NOMO-1 treated with dmso at 0.1 percent for 144 hours (cell line): ENCODE measurements around the gene NUP85.
"Not testable (repeated sequence)": the region's sequence is repeated elsewhere in the genome, so short reads cannot be mapped to it uniquely, and the experiment has no call there.

ENCODE experiments used
- DNase-seq: peaks from one replicate; lab custom pipeline; 2025; ENCODE audit not compliant: unreplicated experiment; lab: John Stamatoyannopoulos, UW

The NUP85 gene

GRCh38 chr17:75205037-75205792, at the start of gene NUP85:
NUP85 (plus strand) TSS chr17:75205679; CDS start chr17:75205762, 83 bp downstream.
- DNase-seq: peak; percentile 93

DNA sequence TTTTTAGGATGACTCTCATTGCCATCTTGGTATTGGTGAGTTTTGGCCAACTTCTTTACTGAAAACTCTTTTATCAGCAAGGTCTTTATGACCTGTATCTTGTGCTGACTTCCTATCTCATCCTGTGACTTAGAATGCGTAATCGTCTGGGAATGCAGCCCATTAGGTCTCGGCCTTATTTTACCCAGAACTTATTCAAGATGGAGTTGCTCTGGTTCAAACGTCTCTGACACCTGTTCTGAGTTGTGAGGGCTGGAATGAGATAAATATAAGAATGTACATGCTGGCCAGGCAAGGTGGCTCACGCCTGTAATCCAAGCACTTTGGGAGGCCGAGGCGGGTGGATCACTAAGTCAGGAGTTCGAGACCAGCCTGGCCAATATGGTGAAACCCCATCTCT, 47.0 kb upstream of the NUP85 start:
- DNase-seq: not testable (repeated sequence)

DNA sequence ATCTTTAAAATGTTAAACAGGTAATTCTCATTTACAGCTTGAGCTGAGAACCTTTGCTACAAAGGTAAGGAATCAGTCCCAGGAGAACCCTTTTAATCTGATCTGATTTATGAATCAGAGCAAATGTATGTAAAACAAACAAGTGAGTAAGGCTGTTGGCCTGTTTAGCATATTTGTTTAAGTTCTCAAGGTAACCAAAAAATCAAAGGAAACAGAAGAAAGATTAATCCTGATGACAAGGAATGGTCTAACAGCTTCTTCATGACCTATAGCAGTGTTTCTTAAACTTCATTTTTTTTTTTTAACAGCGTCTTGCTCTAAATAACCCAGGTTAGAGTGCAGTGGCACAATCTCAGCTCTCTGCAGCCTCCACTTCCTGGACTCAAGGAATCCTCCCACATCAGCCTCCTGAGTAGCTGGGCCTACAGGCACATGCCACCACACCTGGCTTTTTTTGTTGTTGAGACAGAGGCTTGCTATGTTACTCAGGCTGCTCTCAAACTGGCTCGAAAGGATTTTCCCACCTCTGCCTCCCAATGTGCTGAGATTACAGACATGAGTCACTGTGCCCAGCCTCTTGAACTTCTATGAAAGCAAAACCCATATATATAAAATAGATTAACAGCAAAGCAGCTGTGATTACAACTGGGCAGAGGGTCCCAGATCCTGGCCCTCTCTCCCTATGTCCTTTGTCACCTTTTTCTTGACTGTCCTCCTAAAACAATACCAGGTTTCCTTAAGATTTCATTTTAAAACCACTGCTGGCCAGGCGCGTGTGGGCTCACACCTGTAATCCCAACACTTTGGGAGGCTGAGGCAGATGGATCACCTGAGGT, 46.1 kb upstream of the NUP85 start:
- no peak for DNase-seq

GRCh38 chr17:75160211-75160610, 45.3 kb upstream of the NUP85 start:
- DNase-seq: no peak

DNA sequence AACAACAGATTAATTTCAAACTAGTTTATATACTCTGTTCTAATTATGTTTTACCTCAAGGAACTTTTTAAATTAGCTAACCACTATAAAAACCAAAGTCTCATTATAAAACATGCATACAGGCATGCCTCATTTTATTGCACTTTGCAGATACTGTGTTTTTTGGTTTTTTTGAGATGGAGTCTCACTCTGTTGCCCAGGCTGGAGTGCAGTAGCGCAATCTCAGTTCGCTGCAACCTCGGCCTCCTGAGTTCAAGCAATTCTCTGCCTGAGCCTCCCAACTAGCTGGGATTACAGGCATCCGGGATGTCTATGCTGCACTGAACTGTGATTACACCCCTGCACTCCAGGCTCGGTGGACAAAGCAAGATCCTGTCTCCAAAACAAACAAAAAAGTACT, 42.4 kb upstream of the NUP85 start:
- DNase-seq: no peak

GRCh38 chr17:75164606-75165005, 40.9 kb upstream of the NUP85 start:
- not testable (repeated sequence) for DNase-seq

GRCh38 chr17:75168998-75169397, 36.5 kb upstream of the NUP85 start:
- no peak for DNase-seq

DNA sequence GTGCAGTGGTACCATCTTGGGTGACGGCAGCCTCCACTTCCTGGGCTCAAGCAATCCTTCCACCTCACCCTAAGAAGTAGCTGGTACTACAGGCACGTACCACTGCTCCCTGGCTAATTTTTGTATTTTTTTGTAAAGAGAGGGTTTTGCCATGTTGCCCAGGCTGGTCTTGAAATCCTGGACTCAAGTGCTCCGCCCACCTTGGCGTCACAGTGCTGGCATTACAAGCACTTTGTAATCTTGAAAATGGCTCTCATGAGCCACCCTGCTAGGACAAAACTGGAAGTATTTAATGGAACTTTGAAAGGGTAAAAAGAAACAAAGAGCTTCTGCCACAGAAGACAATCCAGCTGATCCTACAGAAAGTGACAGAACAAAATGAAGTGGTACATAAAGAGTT, 32.0 kb upstream of the NUP85 start:
- no peak for DNase-seq

DNA sequence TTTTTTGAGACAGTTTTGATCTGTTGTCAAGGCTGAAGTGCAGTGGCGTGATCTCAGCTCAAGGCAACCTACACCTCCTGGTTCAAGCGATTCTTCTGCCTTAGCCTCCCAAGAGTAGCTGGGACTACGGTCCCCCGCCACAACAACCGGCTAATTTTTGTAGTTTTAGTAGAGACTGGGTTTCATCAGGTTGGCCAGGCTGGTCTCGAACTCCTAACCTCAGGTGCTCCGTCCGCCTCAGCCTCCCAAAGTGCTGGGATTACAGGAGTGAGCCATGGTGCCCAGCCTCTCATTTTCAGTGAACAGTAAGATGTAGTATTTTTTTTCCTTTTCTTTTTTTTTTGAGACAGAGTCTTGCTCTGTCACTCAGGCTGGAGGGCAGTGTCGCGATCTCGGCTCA, 30.5 kb upstream of the NUP85 start:
- no peak for DNase-seq

DNA sequence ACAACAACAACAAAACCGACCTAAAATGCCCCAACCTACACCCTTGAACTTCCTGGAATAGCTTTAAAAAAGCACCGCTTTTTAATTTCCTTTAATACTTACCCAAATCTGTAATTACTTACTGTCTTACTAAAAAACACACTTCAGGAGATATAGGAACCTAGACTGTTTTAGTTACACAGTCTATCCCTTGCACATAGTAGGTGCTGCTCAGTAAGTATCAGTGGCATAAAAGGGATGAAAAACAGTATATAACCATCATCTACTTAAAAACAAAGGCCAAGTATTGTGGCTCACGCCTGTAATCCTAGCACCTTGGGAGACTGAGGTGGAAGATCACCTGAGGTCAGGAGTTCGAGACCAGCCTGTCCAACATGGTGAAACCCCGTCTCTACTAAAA, 28.9 kb upstream of the NUP85 start:
- no peak for DNase-seq

GRCh38 chr17:75178453-75178852, 27.0 kb upstream of the NUP85 start:
- no peak for DNase-seq

DNA sequence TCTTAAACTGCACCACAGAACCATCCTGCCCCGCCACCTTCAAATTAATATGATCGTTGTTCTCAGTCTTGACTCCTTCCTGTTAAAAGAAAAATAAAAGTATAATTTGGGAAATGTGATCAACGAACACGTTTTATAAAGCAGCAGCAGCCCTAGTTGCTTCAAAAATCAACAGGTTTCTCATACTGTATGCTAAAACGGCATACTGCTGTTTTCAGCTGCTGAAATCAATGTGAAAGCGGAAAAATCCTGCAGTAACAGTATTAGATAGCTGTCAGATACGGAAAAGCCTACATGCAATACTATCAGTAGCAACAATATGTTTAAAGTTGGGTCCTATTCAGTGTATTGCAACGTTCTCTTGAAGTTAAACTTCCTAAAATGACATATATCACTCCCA, 24.4 kb upstream of the NUP85 start:
- no peak for DNase-seq

DNA sequence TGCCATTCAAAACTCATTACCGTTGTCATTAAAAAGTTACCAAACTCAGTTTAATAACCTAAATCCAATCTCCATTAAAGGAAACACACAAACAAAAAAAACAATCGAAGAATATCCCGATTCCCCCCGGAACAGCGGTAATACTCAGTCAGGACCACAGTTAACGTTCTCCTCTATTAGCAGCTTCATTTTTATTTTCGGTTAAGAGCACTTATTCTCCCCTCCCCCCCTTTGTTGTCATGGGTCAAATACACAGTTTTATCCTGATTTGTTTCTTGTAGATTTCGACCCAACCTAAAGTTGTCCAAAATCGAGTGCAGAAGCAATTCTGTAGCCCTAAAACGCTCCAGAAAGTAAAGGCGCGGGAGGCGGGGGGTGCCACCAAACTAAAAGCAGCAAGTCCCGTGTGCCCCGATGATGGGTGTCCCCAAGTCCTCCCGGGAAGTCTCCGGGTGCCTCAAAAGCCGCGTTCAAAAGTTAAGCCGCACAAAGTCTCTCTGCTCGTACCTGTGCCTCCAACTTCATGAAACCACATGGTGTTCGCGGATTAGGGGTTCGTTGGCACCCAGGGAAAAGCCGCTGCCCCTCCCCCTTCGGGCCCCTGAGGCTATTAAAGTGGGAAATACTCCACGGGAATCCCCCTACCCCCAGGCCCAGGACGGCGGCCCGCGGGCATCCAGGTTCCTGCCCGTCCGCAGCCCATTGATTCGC, 23.7 kb upstream of the NUP85 start:
- no peak for DNase-seq

DNA sequence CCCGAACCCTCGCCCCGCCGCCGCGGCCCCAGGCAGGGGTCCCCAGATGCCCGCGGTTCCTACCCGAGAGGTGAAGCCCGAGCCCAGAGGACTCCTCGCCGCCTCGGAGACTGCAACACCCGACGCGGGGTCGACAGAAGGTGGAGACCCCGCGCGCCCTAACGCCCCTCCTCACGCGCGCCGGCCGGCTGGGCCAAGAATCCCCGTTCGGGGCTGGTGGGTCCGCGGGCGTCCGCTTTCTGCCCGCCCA, 23.2 kb upstream of the NUP85 start:
- no peak for DNase-seq

- peak; percentile 80 for DNase-seq
These were observed 22.7 kb upstream of the NUP85 start, which contains the start of gene SUMO2 for GRCh38 chr17:75182569-75183436. SUMO2 (minus strand) TSS chr17:75182959; CDS start chr17:75182834, 125 bp downstream.

GRCh38 chr17:75183999-75184884, 21.2 kb upstream of the NUP85 start:
- no peak for DNase-seq

- no peak for DNase-seq
These were observed 16.9 kb upstream of the NUP85 start for GRCh38 chr17:75188614-75189013.

GRCh38 chr17:75191584-75191983, 13.9 kb upstream of the NUP85 start:
- DNase-seq: peak; percentile 13

DNA sequence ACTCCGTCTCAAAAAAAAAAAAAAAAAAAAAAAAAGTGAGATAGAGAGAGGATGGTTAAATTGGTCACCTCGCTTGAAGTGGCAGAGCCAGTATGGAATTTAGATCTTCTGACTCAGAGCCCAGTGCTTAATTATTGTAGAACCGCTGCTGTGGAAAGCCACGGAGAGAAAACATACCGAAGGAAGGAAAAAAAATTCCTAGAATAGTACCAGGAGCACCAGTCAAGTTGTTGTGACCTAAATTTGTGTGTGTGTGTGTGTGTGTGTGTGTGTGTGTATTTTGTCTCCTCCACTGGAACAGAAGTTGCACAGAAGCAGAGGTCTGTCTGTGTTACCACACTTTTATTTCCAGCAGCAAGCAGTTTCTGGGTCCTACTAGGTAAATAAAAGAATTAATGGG, 10.6 kb upstream of the NUP85 start:
- DNase-seq: no peak
